Activated CD4-positive, CD25-positive, alpha-beta regulatory T cell treated with anti-CD3 and anti-CD28 coated beads, Interleukin-2, amount 50 U/mL, for 72 hours (primary cell): Measurements from ENCODE around the gene HNRNPA1.
"Not testable (repeated sequence)": the region's sequence is repeated elsewhere in the genome, so short reads cannot be mapped to it uniquely, and the experiment has no call there.

Source experiments
- DNase-seq: peaks from one replicate; pipeline ENCODE4 v3.0.0; 2021

HNRNPA1 gene

GRCh38 chr12:54277823-54278276, 2.7 kb upstream of the HNRNPA1 start:
- no peak for DNase-seq

- DNase-seq, result no peak
Observed at GRCh38 chr12:54279227-54279631, 1.3 kb upstream of the HNRNPA1 start.

- peak; percentile 99 for DNase-seq
Observed at GRCh38 chr12:54279632-54280467, 676 bp upstream of the HNRNPA1 start, which contains the start of gene CBX5. Gene CBX5, minus strand, starts transcription at chr12:54280122. Its CDS starts 22,472 bp downstream, at chr12:54257650.

- DNase-seq, result not testable (repeated sequence)
Observed at GRCh38 chr12:54281261-54281638, 724 bp downstream of the HNRNPA1 start.

GRCh38 chr12:54281694-54282093, 1.2 kb downstream of the HNRNPA1 start:
- DNase-seq, result not testable (repeated sequence)

GRCh38 chr12:54282949-54283593, 2.5 kb downstream of the HNRNPA1 start:
- no peak for DNase-seq

GRCh38 chr12:54284070-54284780, 3.7 kb downstream of the HNRNPA1 start:
- DNase-seq, result not testable (repeated sequence)

- no peak for DNase-seq
Observed at GRCh38 chr12:54285150-54286041, 4.9 kb downstream of the HNRNPA1 start.

GRCh38 chr12:54286042-54287030, 5.8 kb downstream of the HNRNPA1 start:
- DNase-seq, result no peak

GRCh38 chr12:54287261-54288157, 7.0 kb downstream of the HNRNPA1 start:
- no peak for DNase-seq

GRCh38 chr12:54292083-54292930, 11.8 kb downstream of the HNRNPA1 start:
- DNase-seq, result no peak

- no peak for DNase-seq
Observed at GRCh38 chr12:54292931-54293241, 12.4 kb downstream of the HNRNPA1 start.

- peak; percentile 67 for DNase-seq
Observed at GRCh38 chr12:54294152-54294952, 13.8 kb downstream of the HNRNPA1 start.

GRCh38 chr12:54294953-54295566, 14.5 kb downstream of the HNRNPA1 start:
- no peak for DNase-seq

GRCh38 chr12:54296393-54297099, 16.0 kb downstream of the HNRNPA1 start:
- DNase-seq, result no peak

GRCh38 chr12:54298904-54299303, 18.4 kb downstream of the HNRNPA1 start:
- no peak for DNase-seq
